Endothelial cell of umbilical vein (primary cell): Measurements from ENCODE around the gene TECPR2. TPM values are rescaled to one million over a fixed set of nuclear protein-coding genes. Genes with fewer than 3 reads are reported as not detected.
A peak's percentile ranks its signal among the peaks of the same experiment; 100 is the strongest.

Experiments
- BruUV-seq: library from RNA; stranded (reverse); fragments of 400-500 nt; replicated peaks from 2 replicates; lab custom pipeline; 2021; lab: Mats Ljungman, UMichigan
- CTCF ChIA-PET: fragments of 300-600, 350-600 bp; sonication (Branson Sonifier 250); formaldehyde crosslinking; loops from one replicate; lab custom pipeline; 2021; ENCODE audit warnings: antibody characterized with exemption, inconsistent platforms; lab: Charles Lee
- POLR2A ChIA-PET: fragments of 300-600, 350-600 bp; sonication (Branson Sonifier 250); formaldehyde crosslinking; loops from one replicate; lab custom pipeline; 2021; ENCODE audit warnings: antibody characterized with exemption, inconsistent platforms; lab: Charles Lee
- DNase-seq: peaks from one replicate; pipeline ENCODE4 v3.0.0-alpha.2; 2011; ENCODE audit warnings: low read depth, low spot score
- FAIRE-seq: peaks from 2 replicates; lab custom pipeline; 2011; peaks lifted over from hg19 to GRCh38; lab: Jason Lieb, UNC
- H2AFZ ChIP-seq: 2 replicates; pipeline ENCODE4 v1.6.0; 2012; ENCODE audit warnings: low read depth, low read length, control low read depth, inconsistent platforms
- H3K27ac ChIP-seq: 2 replicates; pipeline ENCODE4 v1.5.1; 2011; ENCODE audit warnings: low read depth, mild to moderate bottlenecking, control low read depth, low read length, moderate library complexity; ENCODE audit not compliant: insufficient read depth
- H3K27me3 ChIP-seq, 2 experiments: 2 replicates each; pipeline versions ENCODE4 v1.6.0 to v1.6.1; 2011; ENCODE audit warnings: low read length in 2 of 2, mixed read lengths in 1 of 2; ENCODE audit not compliant: control insufficient read depth in 2 of 2, insufficient read depth in 2 of 2
- H3K36me3 ChIP-seq, 2 experiments: 2 replicates in 1 of 2; 3 replicates in 1 of 2; pipeline ENCODE4 v1.5.1; 2011; ENCODE audit warnings: low read length in 2 of 2, mild to moderate bottlenecking in 1 of 2, moderate library complexity in 1 of 2; ENCODE audit not compliant: control insufficient read depth in 2 of 2, insufficient read depth in 2 of 2; ENCODE audit errors: extremely low read depth in 1 of 2
- H3K4me1 ChIP-seq: 3 replicates; pipeline ENCODE4 v1.5.1; 2011; ENCODE audit warnings: mild to moderate bottlenecking, low read length; ENCODE audit not compliant: control insufficient read depth, insufficient read depth; ENCODE audit errors: extremely low read depth
- H3K4me2 ChIP-seq: 2 replicates; pipeline ENCODE4 v1.6.1; 2011; ENCODE audit warnings: low read length, control low read depth, mixed read lengths; ENCODE audit not compliant: insufficient read depth
- H3K4me3 ChIP-seq, 3 experiments: fragments of 200-600 bp in 1 of 3; sonication (generic), shearing (Covaris generic) in 1 of 3; replicated peaks in 1 of 3; 2 replicates each; pipeline ENCODE4 v1.5.1; 2011 to 2016; ENCODE audit warnings: control low read depth in 3 of 3, low read length in 3 of 3, mild to moderate bottlenecking in 2 of 3, inconsistent platforms in 1 of 3, low read depth in 1 of 3, moderate library complexity in 1 of 3; ENCODE audit not compliant: insufficient read depth in 1 of 3
- H3K79me2 ChIP-seq: 2 replicates; pipeline ENCODE4 v1.6.0; 2012; ENCODE audit warnings: low read length, inconsistent platforms; ENCODE audit not compliant: control insufficient read depth, insufficient read depth
- H3K9ac ChIP-seq: replicated peaks from 2 replicates; pipeline ENCODE3; 2011; ENCODE audit warnings: low read length, control low read depth; ENCODE audit not compliant: insufficient read depth; ENCODE audit errors: extremely low read depth
- H3K9me1 ChIP-seq: replicated peaks from 3 replicates; pipeline ENCODE4 v1.6.0; 2011; ENCODE audit warnings: mild to moderate bottlenecking, low read length; ENCODE audit not compliant: control insufficient read depth, insufficient read depth; ENCODE audit errors: extremely low read depth
- H3K9me3 ChIP-seq: replicated peaks from 2 replicates; pipeline ENCODE4 v1.5.1; 2012; ENCODE audit warnings: low read length, inconsistent platforms; ENCODE audit not compliant: control insufficient read depth, insufficient read depth
- H4K20me1 ChIP-seq: replicated peaks from 2 replicates; pipeline ENCODE3; 2011; ENCODE audit warnings: mild to moderate bottlenecking, low read length; ENCODE audit not compliant: control insufficient read depth, insufficient read depth; ENCODE audit errors: extremely low read depth
- JUN ChIP-seq: IDR thresholded peaks from 2 replicates; pipeline ENCODE4 v1.6.1; 2011; ENCODE audit warnings: borderline replicate concordance, low read depth; ENCODE audit not compliant: insufficient read length, insufficient read depth
- POLR2AphosphoS5 ChIP-seq: IDR thresholded peaks from 2 replicates; pipeline ENCODE4 v1.6.1; 2012; ENCODE audit warnings: low read depth, mild to moderate bottlenecking, control low read depth, low read length, moderate library complexity; ENCODE audit not compliant: insufficient read depth
- dilution Hi-C: fragments of 300-500 bp; cut with MboI; formaldehyde crosslinking; loops from one replicate; pipeline ENCODE4 v1.15.0; 2019; ENCODE audit warnings: low sequenced_read_pairs; ENCODE audit not compliant: extremely low pct_ligation_motif_present
- intact Hi-C: fragments of 100-400 bp; cut with micrococcal nuclease; formaldehyde crosslinking; loops from one replicate; pipeline ENCODE4 v1.10.0; 2022
- polyA plus RNA-seq, 4 experiments: library from polyadenylated mRNA; depleted of rRNA in 3 of 4; stranded (reverse) in 3 of 4; unstranded in 1 of 4; fragments of >200 nt; gene quantifications; 2 replicates each; pipeline versions ENCODE4 v1.2.1 to v1.2.3, GENCODE V29; 2011 to 2012; ENCODE audit warnings: missing spikeins in 1 of 4
- total RNA-seq: library from RNA; stranded (reverse); gene quantifications from 2 replicates; pipeline ENCODE4 v1.2.3, GENCODE V29; 2021
- TF ChIP-seq, protein P1 (sequence below), 2 donors: IDR thresholded peaks; 1 replicate in 1 of 2; 2 replicates in 1 of 2; pipeline ENCODE4 v1.5.1; 2011; ENCODE audit warnings: low read length in 2 of 2, mild to moderate bottlenecking in 2 of 2, moderate library complexity in 2 of 2, control low read depth in 1 of 2, inconsistent platforms in 1 of 2, low read depth in 1 of 2; ENCODE audit not compliant: insufficient read depth in 1 of 2; ENCODE audit errors: extremely low read depth in 1 of 2

TECPR2 gene
- total and polyA plus RNA-seq, 2 donors (not counting 3 experiments of a cell fraction or from before 2014, with no cell fraction given), result 8.9 to 21.5 TPM

DNA sequence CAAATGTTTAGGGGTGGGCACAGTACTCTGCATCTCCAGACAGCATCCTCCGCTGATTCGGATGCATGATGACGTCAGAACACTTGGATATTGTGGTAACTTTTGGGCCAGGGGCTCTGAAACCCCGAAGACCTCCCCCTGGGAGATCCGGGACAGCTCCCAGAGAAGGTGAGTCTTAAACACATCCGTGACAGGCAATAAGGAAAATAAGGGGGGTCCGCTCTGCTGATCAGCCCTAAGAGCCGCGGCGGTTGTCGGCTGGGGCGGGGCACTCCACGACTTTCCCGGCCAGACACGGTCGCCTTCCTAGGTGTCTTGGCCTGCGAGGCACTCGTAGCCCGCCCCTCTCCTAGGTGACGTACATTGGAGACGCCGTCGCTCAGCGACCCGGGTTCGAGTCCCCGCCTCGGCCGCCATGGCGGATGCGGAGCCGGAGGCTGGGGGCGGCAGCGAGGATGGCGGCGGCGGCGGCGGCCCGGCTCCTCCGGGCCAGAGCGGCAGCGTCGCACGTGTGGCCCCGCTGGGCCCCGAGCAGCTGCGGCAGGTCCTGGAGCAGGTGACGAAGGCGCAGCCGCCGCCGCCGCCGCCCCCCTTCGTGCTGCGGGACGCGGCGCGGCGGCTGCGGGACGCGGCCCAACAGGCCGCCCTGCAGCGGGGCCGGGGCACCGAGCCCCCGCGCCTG is 43.2 kb upstream of the TECPR2 start, which contains the start of gene ZNF839:
Gene ZNF839, plus strand, starts transcription at position 396 of the 682 bp plus-strand sequence. Its CDS starts 20 bp downstream, at position 416.
- Histone ChIP-seq H3K9me1 (no peaks in the 10 kb centered on the region), H3K27me3 (no peaks in the 10 kb centered on the region), H3K27ac (peak within 1 kb of the TSS; percentile 81), H3K9ac (peak within 1 kb of the TSS; percentile 86), H3K9me3 (no peaks in the 10 kb centered on the region), H3K4me3 (peak within 1 kb of the TSS; percentile 53 to 81 (median 77)), H3K4me2 (peak within 1 kb of the TSS; percentile 87), H2AFZ (peak within 1 kb of the TSS; percentile 72), H3K79me2 (peaks cover 5% of the 10 kb centered on the region), H3K36me3 (no peaks in the 10 kb centered on the region), H4K20me1 (no peaks in the 10 kb centered on the region), H3K4me1 (peaks cover 24% of the 10 kb centered on the region)
- TSS peak; percentile 97 for BruUV-seq
- POLR2A ChIA-PET, result no interaction called here
- intact Hi-C loops, result loop anchor here (10.0 kb wide), 1 partner anchor 555 kb away; the partner anchor contains the start of gene PPP2R5C
- CTCF ChIA-PET, result interaction anchor here (1.0 to 1.5 kb wide), 2 partner anchors 119 to 197 kb away, joined by 3 to 6 read pairs; no protein-coding TSS in a partner anchor
- DNase-seq, result peak; percentile 81
- dilution Hi-C loops, result no loop called here
- peak; percentile 94 for FAIRE-seq
- TF ChIP-seq, protein P1, sequence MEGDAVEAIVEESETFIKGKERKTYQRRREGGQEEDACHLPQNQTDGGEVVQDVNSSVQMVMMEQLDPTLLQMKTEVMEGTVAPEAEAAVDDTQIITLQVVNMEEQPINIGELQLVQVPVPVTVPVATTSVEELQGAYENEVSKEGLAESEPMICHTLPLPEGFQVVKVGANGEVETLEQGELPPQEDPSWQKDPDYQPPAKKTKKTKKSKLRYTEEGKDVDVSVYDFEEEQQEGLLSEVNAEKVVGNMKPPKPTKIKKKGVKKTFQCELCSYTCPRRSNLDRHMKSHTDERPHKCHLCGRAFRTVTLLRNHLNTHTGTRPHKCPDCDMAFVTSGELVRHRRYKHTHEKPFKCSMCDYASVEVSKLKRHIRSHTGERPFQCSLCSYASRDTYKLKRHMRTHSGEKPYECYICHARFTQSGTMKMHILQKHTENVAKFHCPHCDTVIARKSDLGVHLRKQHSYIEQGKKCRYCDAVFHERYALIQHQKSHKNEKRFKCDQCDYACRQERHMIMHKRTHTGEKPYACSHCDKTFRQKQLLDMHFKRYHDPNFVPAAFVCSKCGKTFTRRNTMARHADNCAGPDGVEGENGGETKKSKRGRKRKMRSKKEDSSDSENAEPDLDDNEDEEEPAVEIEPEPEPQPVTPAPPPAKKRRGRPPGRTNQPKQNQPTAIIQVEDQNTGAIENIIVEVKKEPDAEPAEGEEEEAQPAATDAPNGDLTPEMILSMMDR (IDR thresholded peaks at IDR 0.05; ENCODE audit: extremely low read depth in 1 of 2, insufficient read depth in 1 of 2, low read depth in 1 of 2, low read length in 2 of 2), result no peak
- TF ChIP-seq JUN (peak; percentile 46), POLR2AphosphoS5 (peak; percentile 64)
